ENCODE data around the gene RERE.

DNA sequence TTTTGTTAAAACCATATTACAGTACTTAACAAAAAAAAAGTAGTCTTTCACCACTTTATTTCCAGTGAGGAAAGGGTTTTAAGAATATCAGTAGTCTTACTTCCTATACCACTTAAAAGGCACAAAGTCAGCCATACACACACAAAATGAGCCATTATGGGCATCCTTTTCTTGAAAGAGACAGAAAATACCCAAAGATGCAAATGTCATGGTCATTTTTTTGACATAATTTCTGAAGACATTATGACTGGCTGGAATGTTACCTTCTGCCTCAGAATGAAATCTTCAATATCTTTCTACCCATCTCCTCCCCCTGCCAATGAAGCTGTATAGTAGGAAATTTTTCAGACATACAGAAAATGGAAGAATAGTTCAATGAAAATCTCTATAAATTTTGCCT, 261.9 kb downstream of the RERE start:
- TF ChIP-seq CTCF (IDR thresholded peaks at IDR 0.05) (no peak), POLR2A (IDR thresholded peaks at IDR 0.05) (no peak)

All from adrenal gland (tissue), 5 donors.